GM19452 (cell line): ENCODE measurements around the gene VKORC1.
"Not testable (repeated sequence)": the region's sequence is repeated elsewhere in the genome, so short reads cannot be mapped to it uniquely, and the experiment has no call there.

Experiments
- ATAC-seq: cut with Tn5 transposase; IDR thresholded peaks from one replicate; pipeline ENCODE4 v1.9.1; 2021; ENCODE audit not compliant: unreplicated experiment

The VKORC1 gene

DNA sequence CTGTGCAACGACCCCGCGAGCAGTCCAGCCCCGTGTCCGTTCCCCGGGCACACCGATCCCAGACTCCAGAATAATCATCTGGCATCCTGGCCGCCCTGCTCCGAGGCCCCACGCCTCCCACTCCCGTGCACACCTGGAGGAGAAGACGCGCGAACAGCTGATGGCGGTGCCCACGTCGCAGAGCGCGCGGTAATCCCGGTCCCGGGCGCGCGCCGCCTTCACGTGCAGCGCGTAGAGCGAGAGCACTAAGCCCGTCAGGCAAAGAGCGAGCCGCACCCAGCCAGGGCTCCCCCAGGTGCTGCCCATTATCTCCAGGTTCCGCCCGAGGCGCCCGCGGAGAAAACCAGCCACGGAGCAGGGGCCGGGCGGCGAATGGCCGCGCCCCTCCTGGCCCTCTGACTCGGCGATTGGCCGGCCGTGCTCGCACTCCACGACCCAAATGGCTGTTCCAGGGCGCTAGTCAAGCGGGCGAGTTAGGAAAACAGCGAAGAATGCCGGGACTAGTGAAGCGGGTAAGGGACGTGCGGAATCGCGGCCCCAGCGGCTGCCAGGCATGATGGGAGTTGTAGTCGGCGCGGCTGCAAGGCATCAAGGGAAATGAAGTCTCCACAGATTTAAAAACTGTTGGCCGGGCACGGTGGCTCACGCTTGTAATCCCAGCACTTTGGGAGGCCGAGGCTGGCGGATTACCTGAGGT is at the start of gene VKORC1:
TSS of gene VKORC1 (minus strand) at position 374 of the 697 bp plus-strand sequence. CDS start at position 306, 68 bp downstream.
- peak; percentile 83 for ATAC-seq

DNA sequence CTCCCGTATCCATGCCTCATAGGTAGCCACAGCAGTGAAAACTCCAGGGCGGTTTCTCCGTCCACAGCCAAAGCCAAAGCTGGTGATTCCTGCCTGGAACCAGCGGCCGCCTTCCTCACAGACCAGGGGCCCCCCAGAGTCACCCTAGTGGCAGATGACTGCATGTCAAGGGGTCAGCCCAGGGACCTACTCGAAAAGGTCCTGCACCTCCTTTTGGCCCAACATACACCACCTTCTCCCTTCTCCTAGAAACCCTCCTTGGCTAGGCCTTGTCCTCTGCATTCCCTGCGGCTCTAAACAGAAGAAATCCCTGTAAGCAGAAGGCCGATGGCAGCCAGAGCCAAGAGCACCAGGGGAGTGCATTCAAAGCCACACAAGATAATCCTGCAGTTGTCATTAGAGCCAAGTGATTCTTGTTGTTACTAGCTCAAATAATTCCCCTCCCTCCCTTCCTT is 49.1 kb upstream of the VKORC1 start:
- no peak for ATAC-seq

DNA sequence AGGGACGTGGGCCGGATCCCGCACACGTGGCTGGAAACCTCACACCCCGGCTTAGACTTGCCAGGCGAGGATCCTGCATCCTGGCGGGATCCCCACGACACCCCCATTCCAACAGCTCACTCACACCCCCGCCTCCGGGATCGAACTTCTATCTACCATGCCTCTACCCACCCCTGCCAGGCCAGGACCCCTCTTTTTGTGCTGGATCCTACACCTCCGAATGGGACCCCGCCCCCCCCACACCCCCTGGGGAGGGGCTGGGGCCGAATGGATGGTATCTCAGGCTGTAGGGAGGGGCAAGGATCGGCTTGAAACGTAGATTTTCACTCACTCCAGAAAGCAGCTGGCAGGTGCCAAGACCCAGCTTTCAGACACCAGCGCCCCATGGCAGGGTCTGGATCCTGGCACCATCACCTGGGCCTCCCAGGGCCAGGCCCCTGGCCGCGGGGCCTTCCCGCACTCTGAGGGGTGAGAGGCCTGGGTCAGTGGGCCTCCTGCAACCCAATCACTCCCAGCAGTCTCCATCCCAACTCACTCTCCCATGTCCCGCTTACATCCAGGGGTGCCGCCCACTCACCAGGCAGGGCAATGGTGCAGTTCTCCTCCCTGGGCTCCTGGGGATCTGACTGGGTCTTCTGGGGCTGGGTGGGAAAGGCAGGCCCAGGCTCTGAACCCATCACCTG is 48.6 kb upstream of the VKORC1 start:
- no peak for ATAC-seq

DNA sequence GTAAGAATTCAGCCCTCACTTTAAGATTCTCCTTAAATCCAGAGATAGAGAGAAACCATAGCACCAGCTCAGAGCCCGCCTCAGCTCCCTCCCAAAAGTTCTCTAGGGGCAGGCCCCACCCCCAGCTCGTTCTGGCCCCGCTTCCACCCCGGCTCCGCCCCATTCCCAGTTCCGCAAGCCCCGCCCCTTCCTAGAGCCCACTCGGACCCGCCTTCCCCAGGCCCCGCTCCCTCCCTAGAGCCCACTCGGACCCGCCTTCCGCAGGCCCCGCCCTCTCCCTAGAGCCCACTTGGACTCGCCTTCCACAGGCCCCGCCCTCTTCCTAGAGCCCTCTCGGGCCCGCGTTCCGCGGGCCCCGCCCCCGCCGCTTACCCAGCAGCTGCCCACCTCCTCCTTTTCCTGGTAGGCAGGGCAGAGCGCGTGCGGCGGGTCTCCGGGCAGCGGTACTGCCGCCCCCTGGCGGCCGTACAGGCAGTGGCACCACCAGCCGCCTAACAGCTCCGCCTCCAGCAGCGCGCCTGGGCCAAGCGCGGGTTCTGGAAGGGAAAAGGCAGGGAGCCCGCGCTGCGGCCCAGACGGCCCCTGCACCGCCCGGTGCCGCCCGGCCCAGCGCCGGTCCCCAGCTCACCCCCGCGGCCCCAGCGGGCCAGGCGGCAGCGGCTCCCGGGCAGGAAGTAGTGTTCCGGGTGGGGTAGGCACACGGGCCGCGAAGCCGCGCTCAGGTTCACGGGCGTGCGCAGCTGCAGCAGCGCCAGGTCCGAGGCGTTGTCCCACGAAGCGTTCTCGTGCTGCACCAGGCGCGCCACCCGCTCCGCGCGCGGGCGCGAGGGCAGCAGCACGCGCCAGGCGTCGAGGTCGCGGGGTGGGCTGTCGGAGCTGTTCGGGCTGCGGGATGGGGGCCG is 47.8 kb upstream of the VKORC1 start:
- ATAC-seq: peak; percentile 83

DNA sequence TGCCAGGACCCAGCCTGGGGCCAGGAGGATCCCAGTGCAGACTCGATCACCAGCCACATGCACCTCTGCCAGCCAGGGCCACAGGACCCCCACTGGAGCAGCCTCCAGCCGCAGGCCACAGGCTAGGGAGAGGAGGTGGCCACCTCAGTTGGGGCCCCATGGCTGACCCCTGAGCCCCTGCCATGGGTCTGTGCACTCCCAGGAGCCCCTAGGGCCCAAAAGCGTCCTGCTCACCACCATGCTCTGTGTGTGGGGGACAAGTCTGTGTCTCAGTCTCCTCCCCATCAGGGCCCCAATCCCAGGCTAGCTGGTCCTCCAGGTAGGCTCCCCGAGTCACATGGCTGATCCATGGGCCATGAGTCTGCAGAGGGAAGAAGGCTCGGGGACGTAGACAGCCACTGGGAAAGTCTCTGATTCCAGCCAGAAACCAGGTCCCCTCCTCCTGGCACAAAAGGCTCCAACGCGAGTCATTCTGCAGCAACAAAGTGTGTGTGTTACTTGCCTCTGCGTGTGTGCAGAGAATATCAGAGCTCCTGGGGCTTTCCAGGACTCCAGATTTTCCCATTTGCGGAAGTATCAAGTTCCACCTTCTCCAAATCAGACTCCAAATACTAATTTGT is 47.0 kb upstream of the VKORC1 start:
- ATAC-seq: no peak

DNA sequence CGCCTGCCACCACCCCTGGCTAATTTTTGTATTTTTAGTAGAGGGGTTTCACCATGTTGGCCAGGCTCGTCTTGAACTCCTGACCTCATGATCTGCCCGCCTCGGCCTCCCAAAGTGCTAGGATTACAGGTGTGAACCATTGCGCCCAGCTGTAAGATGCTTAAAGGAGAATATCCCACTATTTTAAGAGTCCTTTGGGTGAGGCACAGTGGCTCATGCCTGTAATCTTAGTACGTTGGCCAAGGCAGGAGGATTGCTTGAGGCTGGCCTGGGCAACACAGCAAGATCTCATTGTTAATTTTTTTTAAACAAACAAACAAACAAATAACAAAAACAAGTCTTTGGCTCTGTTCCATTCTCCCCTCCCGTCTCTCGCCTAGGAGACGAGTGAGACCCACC is 46.5 kb upstream of the VKORC1 start:
- not testable (repeated sequence) for ATAC-seq

DNA sequence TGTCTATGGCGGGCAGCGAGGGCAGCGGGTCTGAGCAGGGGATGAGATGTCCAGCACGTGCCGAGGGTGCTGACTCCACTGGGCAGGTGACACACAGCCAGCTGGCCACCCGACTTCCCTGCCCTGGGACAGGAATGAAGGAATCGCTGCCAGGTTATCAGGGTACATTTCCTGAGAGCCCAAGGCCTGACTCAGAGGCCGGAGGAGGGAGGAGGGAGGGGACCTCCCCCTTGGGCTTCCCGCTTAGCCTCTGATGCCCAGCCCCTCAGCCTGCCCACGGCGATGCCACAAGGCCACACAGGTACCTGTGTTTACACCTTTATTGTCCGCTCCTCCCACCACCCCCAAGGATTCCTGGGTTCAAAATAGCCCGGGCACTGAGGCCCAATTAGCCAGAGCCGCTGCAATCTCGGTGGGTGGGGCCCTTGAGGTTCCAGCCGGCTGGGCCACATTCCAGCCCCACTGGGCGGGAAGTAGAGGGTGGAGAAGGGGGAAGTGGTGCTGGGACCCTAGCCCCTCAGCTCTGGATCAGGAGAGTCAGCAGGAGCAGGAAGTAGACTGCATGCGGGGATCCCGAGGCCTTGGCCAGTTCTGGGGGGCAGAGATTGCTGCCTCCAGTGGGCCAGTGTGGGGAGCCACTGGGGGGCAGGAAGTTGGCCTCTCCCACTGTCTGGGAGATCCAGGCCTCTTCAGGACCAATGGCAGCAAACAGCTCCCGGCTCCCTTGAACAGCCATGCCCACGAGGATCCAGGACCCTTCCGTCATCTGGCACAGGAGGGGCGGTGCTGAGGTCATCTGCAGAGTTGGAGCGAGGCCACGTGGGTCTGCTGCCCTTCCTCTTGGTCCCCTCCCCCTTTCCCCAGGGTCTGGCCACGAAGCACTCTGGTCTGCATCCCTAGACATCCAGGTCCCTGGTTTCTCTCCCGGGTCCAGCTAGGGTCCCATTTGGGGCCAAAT is 44.3 kb upstream of the VKORC1 start:
- ATAC-seq: no peak

DNA sequence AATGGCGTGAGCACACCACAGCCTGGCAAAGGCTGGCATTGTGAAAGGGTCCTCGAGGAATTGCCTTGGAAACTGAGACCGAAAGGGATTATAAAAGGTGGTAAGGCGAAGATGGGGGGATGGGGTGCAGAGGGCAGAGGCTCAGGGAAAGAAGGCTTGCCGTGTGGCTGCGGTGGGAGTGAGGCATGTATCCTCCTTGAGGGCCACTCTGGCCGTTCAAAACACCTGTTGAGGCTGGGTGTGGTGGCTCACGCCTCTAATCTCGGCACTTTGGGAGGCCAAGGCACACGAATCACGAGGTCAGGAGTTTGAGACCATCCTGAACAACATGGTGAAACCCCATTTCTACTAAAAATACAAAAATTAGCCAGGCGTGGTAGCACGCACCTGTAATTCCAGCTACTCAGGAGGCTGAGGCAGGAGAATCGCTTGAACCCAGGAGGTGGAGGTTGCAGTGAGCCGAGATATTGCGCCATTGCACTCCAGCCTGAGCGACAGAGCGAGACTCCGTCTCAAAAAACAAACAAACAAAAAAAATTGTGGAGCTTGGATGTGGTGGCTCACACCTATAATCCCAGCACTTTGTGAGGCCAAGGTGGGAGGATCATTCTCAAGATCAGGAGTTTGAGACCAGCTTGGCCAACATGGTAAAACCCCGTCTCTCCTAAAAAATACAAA is 42.4 kb upstream of the VKORC1 start:
- ATAC-seq: not testable (repeated sequence)

DNA sequence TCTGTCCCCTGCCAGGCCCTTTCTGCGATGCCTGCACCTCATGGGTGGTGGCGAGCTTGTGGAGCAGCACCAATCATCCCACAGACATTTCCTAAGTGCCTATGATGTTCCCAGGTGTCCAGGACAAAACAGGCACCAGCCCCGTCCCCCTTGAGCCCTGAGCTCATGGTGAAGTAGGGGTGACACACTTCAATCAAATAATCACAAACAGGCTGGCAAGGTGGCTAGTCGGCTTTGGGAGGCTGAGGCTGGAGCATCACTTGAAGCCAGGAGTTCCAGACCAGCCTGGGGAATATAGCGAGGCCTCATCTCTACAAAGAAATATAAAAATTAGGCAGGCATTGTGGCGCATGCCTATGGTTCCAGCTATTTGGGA is 41.7 kb upstream of the VKORC1 start:
- ATAC-seq: no peak

DNA sequence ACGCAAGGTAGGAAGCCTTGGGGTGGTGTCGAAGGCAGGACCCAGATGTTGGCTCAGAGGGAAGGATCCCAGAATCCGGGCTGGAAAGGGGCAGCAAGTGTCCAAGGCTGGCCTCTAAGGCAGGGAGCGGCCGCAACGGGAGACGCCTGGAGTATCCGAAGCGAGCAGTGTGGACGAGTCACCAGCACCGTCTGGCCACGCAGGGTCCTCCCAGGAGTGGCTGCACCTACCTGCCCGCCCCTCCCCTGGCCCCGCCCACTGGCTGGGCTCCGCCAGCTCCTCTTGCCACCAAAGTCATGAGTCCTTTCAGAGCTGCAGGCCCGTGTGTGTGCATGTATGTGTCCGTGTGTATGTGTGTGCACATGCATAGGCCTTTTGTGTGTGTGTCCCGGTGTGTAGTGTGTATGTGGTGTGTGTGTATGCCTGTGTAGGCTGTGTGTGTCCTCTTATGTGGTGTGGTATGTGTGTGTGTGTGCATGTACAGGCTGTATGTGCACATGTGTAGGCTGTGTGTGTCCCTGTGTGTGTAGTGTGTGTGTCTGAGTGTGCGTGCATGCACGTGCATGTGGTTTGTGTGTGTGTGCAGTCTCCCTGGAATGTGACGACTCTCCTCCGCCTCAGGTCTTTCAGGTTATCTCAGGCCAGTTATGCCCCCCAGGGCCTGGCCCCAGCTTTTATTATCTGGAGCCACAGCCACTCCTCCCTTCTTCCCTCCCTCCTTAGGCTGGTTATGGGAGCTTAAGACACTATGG is 41.1 kb upstream of the VKORC1 start, which contains the start of gene PRSS8:
TSS of gene PRSS8 (minus strand) at position 193 of the 752 bp plus-strand sequence. CDS start 229 bp downstream, outside the sequence.
- ATAC-seq: no peak

DNA sequence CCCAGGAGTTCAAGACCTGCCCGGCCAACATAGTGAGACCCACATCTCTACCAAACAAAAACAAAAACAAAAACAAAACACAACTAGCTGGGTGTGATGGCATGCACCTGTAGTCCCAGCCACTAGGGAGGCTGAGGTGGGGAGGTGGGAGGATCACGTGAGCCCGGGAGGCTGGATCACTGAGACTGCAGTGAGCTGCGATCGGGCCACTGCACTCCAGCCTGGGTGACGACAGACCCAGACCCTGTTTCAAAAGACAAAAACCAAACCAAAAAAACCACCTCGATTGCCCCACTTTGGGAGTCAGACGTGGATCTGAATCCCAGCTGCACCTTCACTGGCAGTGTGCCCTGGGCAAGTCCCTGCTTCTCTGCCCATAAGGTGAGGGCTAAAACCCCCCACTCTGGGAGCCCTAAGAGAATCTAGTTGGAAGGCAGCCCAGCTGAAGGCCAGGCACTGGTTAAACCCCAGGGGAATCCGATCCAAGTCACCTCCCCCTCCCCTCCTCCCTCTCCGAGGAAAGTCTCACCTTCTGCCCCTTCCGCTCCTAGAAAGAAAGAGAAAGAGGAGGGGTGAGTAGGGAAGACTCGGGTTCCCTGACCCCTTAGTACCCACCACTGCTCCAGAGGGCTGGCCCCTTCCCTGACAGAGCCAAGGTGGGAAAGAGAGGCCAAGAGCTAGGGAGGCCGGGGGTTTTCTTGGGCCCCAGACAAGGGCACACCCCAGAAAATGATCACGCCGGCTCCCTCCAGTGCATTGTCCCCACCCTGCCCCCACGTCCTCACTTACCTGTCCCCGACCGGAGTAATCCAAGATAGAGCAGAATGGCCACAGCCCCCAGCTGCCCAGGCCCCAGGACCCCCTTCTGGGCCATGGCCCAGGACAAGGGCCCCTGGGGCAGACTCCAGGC is 40.3 kb upstream of the VKORC1 start:
- ATAC-seq: no peak

DNA sequence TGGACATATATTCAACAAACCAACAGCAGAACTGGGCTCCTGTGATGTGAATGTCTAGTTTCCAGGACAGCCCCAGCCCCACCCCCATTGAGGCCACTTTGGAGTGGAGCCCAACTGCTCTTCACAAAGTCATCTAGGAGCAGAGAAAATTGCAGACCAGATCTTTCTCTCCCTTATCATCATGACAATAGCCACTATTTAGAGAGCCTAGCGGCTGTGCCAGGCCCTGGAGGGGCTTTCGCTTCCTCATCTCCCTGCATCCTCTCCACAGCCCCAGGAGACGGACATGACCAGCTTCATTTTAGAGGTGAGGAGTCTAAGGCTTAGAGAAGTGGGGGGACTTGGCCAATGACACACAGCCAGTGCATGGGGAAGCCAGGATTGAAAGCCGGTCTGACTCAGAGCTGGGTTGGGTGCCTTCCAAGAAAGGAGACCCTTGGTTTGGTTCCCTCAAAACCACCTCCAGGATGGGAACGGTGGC is 39.5 kb upstream of the VKORC1 start:
- no peak for ATAC-seq

DNA sequence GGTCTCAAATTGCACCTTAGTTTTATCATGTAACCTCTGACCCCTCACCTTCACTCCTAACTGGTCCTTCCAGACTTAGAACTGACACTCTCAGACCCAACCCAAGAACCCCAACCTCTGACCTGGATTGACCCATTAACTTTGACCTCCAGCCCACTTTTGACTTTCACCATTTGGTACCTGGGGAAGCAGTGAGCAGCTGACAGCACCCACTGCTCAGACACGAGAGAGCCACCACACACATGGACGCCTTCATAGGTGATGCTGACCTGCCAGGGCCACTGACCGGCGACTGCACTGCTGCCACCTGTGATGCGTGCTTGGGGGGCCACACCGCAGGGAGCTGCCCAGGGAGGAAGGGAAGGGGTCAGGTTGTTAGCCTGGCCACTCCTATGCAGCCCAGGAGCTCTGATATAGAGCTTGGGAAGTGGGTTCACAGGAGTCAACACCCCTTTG is 38.5 kb upstream of the VKORC1 start:
- no peak for ATAC-seq

DNA sequence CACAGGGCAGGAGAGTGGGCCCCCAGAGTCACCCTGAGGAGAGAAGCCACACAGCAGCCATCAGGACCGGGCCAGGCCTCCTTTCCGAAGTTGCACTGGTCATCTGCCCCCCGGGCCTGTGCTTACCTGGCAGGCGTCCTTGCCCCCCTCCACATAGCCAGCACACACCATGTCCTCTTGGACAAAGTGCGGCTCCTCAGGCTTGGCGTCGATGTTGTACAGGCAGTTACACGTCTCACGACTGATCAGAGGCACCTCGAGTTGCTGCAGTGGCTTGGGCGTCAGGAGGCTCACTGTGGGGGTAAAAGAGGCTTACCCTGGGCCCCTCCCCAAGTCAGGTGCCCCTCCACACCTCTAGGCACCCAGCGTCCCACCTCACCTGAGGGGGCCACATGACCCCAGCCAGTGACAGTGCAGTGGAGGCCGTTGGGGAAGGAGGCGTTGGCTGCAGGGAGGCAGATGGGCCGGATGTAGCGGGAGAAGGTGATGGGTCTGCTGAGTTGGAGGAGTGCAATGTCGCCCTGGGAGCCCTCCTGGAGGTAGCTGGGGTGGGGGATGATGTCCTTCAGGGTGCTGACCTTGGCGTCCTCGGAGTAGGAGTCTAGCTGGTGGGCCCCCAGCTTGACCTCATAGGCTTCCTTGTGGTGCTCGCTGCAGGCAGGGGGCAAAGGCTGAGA is 37.8 kb upstream of the VKORC1 start:
- ATAC-seq: no peak

DNA sequence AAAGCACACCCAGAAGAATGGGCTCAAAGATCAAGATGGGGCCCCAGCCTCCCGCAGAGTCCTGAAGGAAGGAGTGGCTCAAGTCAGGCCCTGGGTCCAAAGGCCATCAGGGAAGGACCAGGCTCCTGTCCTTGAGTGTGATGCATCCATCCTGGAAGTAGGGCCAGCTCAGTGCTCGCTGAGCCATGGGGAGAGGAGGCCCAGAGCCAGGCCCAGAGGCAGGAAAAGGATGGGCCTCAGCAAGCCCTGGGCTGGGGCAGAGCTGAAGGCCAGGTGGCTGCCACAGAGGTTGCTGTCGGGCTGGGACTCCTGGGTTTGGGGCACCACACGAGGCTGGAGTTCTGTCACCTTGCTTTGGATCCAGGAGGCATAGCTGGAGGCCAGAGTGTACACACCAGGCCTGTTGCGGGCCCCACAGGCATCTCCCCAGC is 37.3 kb upstream of the VKORC1 start:
- no peak for ATAC-seq

DNA sequence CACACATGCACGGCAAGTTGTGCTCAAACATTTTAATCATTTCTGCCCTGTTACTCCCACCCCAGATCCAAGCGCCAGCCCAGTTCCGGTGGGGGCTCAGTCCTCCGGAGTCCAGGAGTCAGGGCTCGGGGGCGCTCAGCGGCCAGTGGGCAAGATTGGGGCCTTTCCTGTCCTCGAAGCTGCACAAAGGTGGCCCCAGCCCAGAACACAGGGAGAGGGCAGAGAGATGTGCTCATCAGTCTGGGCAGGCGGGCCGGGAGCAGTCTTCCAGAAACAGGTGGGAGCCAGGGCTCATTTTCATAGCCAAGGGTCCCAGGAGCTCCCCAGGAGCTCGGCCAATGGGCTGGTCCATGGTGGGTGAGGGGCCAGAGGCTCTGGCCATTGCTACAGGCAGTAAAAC is 36.8 kb upstream of the VKORC1 start:
- no peak for ATAC-seq

DNA sequence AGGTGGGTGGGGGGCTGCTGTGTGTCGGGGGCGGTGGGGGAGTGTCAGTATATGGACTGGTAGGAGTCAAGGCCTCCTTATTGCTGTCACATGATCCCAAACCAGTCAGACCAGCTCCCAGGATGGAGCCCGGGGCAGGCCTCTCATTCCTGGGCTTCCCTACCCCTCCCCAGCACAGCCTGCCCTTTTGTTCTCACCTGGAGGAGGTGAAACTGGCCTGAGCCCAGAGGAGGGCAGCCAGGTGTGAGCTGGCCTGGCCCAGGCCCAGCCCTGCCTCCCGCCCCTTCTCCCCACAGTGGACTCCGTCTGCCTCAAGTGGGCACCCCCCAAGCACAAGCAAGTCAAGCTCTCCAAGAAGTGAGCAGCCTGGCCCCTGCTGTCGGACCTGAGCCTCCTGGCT is 36.3 kb upstream of the VKORC1 start:
- no peak for ATAC-seq
